Globus pallidus (tissue), 1 donor: Measurements from ENCODE around the gene PLEKHA1.

Experiments
- DNase-seq: peaks from one replicate; pipeline ENCODE4 v3.0.0-alpha.2; 2015; ENCODE audit warnings: low spot score

Gene PLEKHA1

GRCh38 chr10:122347170-122347841 lies 27.2 kb upstream of the PLEKHA1 start:
- DNase-seq: no peak

- DNase-seq: no peak
Observed at GRCh38 chr10:122348512-122348911, 26.0 kb upstream of the PLEKHA1 start.

GRCh38 chr10:122348935-122349361 lies 25.6 kb upstream of the PLEKHA1 start:
- no peak for DNase-seq

GRCh38 chr10:122349758-122350369 lies 24.6 kb upstream of the PLEKHA1 start:
- DNase-seq: no peak

- no peak for DNase-seq
Observed at GRCh38 chr10:122350893-122351292, 23.6 kb upstream of the PLEKHA1 start.

- DNase-seq: no peak
Observed at GRCh38 chr10:122352817-122353525, 21.5 kb upstream of the PLEKHA1 start.

- DNase-seq: no peak
Observed at GRCh38 chr10:122354383-122354782, 20.1 kb upstream of the PLEKHA1 start.

GRCh38 chr10:122357685-122358084 lies 16.8 kb upstream of the PLEKHA1 start:
- DNase-seq: no peak

- DNase-seq: no peak
Observed at GRCh38 chr10:122359621-122360020, 14.9 kb upstream of the PLEKHA1 start.

- DNase-seq: no peak
Observed at GRCh38 chr10:122361046-122361445, 13.5 kb upstream of the PLEKHA1 start.

GRCh38 chr10:122362031-122362592 lies 12.4 kb upstream of the PLEKHA1 start:
- no peak for DNase-seq

- no peak for DNase-seq
Observed at GRCh38 chr10:122362621-122363020, 11.9 kb upstream of the PLEKHA1 start.

GRCh38 chr10:122363311-122363710 lies 11.2 kb upstream of the PLEKHA1 start:
- DNase-seq: no peak

- no peak for DNase-seq
Observed at GRCh38 chr10:122363722-122364463, 10.6 kb upstream of the PLEKHA1 start.

- DNase-seq: peak; percentile 90
Observed at GRCh38 chr10:122368502-122369254, 5.8 kb upstream of the PLEKHA1 start.

- no peak for DNase-seq
Observed at GRCh38 chr10:122373108-122373507, 1.4 kb upstream of the PLEKHA1 start.

GRCh38 chr10:122373721-122374120 lies 787 bp upstream of the PLEKHA1 start:
- DNase-seq: no peak

- DNase-seq: peak; percentile 51
Observed at GRCh38 chr10:122374859-122375678, 561 bp downstream of the PLEKHA1 start.

GRCh38 chr10:122375679-122376160 lies 1.2 kb downstream of the PLEKHA1 start:
- peak; percentile 38 for DNase-seq

GRCh38 chr10:122376364-122376961 lies 2.0 kb downstream of the PLEKHA1 start:
- no peak for DNase-seq
